ENCODE data around the gene COLEC12.

COLEC12 gene

GRCh38 chr18:356778-357177 lies 143.7 kb downstream of the COLEC12 start:
- no peak for DNase-seq (ENCODE audit: low spot score)

GRCh38 chr18:355678-356077 lies 144.8 kb downstream of the COLEC12 start:
- no peak for DNase-seq (ENCODE audit: low spot score)

GRCh38 chr18:354471-354870 lies 146.0 kb downstream of the COLEC12 start:
- DNase-seq (ENCODE audit: low spot score): no peak

- DNase-seq (ENCODE audit: low spot score): no peak
These were observed 146.5 kb downstream of the COLEC12 start for GRCh38 chr18:354003-354402.

DNA sequence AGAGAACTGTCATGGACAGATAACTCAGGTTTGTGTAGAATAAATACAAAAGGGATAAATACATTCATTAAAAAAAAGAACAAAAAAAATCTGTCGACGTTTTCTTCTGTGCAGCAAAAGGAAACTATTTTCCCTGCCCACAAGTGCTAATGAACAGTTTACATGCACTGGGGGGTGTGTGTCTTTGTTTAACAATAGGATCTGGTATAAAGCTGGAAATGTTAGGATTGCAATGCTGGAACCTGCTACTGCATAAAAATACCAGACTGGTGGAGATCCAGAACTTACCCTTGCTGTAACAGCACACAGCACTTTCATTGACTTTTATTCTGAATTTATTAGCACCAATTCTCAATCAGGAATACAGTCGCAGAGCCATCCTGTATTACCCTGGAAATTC lies 148.1 kb downstream of the COLEC12 start:
- DNase-seq (ENCODE audit: low spot score): no peak

DNA sequence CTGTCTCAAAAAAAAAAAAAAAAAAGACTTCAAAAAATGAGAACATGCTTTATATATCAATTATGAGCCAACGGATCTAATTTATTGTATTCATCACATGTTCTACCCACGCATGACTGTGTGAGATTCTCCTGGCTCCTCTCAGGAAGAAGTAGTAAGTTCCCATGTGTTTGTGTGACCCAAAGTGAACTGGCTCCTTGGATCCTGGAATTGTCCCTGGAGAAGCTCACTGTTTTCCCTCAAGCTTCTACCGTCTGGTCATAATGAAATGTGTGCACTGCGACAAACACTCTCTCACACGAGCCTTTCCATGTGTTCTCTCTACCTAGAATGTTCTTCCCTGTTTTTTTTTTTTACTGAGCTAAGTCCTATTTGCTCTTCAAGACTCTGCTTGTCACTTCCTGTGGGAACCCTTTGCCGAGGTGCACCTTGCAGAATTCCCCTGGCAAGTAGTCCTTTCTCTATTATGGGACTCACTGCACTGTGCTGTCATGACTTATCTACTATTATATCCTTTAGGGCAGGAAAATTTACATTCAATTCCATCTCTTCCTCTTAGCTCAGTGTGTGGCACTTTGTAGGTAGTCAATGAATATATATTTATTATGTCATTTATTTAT lies 149.4 kb downstream of the COLEC12 start:
- no peak for DNase-seq (ENCODE audit: low spot score)

GRCh38 chr18:346600-346999 lies 153.9 kb downstream of the COLEC12 start:
- DNase-seq (ENCODE audit: low spot score): no peak

DNA sequence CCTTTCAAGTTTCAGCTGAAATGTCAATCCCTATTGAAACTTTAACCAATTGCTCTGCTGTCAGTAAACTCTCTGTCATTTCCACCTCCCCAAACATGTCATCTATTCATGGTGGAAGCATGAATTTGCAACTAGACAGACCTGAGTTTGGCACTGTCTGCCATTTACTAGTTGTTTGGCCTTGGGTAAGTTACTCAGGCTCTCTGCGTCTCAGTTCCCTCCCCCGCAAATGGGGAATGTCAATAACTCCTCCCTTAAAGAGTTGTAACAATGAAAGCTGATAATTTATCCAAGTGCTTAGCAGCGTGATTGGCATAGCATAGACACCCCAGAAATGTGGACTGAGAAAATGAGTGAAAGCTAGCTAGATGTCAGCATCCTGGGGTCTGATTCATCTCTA lies 159.4 kb downstream of the COLEC12 start:
- DNase-seq (ENCODE audit: low spot score): no peak

- no peak for DNase-seq (ENCODE audit: low spot score)
These were observed 160.5 kb downstream of the COLEC12 start for GRCh38 chr18:340044-340443.

DNA sequence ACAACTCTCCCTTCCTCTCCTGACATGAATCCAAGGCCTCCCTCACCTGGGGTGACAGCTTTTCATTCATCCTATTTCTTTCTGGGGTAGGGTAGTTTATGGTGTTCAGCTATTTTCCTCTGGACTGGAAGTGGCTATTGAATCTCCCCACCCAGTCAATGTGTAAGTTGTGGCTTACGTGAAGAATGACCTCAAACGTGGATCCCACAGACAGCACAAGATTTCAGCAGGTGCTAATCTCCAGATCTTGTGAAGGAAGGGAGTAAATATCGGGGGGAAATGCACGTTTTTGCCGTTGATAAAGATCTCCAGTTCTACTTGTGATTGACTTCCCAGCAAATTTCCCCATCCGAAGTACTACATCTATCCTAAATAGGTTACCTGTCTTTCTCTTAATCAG lies 161.3 kb downstream of the COLEC12 start:
- no peak for DNase-seq (ENCODE audit: low spot score)

DNA sequence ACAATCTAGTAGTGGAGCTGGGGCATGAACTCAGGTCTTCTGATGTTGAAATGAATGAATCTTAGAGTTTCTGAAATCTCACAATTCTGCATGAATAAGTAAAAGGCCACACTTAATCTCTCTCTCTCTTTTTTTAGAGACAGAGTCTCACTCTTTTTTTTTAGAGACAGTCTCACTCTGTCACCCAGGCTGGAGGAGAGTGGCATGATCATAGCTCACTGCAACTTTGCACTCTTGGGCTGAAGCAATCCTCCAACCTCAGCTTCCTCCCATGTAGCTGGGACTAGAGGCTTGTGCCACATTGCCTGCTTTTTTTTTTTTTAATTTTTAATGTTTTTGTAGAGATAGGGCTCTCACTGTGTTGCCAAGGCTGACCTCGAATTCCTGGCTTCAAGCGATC lies 163.8 kb downstream of the COLEC12 start:
- no peak for DNase-seq (ENCODE audit: low spot score)

DNA sequence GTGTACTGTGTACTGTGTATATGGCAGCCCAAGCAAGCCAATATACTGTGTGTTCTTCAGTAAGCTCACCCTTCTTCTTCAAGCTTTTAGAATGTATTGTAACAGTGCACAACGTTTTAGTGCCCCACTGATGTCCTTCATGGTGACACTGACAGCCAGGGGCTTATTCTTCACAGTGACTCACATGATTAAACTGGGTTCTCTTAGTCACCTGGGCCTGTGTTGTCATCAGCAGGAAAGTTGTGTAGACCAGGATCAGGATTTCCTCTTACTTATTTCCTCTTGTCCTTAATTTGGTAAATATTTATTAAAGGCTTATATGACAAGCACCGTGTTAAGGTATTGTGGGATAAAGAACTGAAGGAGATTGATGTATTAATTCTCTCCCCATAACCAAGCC lies 164.8 kb downstream of the COLEC12 start:
- DNase-seq (ENCODE audit: low spot score): no peak

DNA sequence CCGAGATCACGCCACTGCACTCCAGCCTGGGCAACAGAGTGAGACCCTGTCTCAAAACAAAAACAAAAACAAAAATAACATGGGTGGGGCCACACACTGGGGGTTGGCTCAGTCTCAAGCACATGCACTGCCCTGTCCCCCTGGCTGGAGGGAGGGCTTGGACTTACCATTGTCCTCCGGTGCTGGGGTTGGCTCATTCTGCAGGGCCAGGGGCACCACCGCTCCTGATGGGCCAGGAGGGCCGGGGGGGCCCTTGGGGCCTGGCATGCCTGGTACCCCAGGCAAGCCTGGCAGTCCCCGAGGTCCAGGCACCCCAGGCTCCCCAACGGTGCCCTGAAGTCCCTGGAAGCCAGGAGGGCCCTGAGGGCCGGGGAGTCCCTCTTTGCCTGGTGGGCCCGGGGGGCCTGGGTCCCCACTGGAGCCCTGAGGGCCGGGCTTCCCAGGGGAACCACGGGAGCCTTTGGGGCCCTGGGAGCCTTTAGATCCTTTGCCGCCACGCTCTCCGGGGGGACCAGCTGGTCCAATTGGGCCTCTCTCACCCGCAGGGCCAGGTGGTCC lies 165.8 kb downstream of the COLEC12 start:
- no peak for DNase-seq (ENCODE audit: low spot score)

- DNase-seq (ENCODE audit: low spot score): no peak
These were observed 167.6 kb downstream of the COLEC12 start for GRCh38 chr18:332721-333510.

GRCh38 chr18:332007-332406 lies 168.5 kb downstream of the COLEC12 start:
- DNase-seq (ENCODE audit: low spot score): no peak

- DNase-seq (ENCODE audit: low spot score): no peak
These were observed 169.2 kb downstream of the COLEC12 start for GRCh38 chr18:331221-331821.

DNA sequence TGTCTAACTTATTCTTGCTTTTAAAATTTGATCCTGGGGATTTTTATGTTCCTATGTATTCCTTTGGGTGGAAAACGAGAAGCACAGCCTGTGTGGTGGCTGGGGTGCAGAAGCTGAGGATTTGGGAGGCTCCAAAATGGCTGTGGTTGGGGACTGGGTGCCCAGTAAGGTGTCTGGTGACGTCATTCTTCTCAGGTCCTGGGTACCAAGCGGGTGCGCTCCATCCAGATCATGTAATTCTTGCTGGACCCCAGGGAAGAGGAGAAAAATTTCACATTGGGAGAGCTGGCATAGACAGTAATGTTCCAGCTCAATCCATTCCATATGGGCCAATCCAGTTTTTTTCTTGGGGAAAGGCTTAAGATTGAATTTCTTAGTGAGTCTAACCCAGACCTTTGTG lies 171.6 kb downstream of the COLEC12 start:
- no peak for DNase-seq (ENCODE audit: low spot score)

DNA sequence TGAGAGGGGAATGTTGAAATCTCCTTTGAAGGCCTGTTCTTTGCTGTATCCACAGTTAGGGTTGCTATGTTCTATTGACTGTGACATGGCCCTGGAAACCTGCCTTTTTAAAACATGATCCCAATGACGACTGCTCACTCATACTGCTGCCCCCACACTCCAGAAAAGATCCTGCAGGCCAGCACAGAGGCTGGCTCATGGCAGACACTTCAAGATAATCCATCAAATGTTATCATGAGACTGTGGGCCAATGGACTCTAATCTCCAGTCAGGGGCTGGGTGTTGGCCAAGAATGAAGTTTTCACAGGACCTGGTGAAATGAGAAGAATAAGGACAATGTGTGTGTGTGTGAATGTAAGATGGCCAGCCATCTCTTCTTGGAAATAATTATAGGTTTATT lies 173.7 kb downstream of the COLEC12 start:
- DNase-seq (ENCODE audit: low spot score): no peak

DNA sequence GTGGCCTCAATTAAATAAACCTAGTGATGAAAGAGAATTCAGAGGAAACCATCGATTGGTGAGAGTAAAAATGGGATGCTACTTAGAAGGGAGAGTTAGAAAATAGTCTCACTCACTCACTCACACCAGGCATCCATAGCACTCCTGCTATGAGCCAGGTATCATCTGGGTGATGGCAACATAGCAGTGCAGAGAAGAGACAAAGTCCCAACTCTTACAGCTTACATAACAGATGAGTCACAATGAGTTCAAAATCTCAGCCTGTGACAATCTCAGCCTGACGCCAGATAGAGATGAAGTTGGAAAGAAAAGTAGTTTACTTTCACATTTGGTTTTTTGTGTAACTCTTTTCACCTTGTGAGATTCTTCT lies 177.3 kb downstream of the COLEC12 start:
- no peak for DNase-seq (ENCODE audit: low spot score)

GRCh38 chr18:321865-322467 lies 178.5 kb downstream of the COLEC12 start:
- no peak for DNase-seq (ENCODE audit: low spot score)

GRCh38 chr18:320155-320554 lies 180.3 kb downstream of the COLEC12 start:
- no peak for DNase-seq (ENCODE audit: low spot score)

- no peak for DNase-seq (ENCODE audit: low spot score)
These were observed 180.8 kb downstream of the COLEC12 start for GRCh38 chr18:319720-320119.

- no peak for DNase-seq (ENCODE audit: low spot score)
These were observed 181.7 kb downstream of the COLEC12 start for GRCh38 chr18:318791-319291.
